NCI-H510A (cell line): ENCODE results near the gene GFRA3.
"Not testable (repeated sequence)": the region's sequence is repeated elsewhere in the genome, so short reads cannot be mapped to it uniquely, and the experiment has no call there.

Source experiments
- DNase-seq: peaks from one replicate; lab custom pipeline; 2025; lab: John Stamatoyannopoulos, UW

GFRA3 gene

DNA sequence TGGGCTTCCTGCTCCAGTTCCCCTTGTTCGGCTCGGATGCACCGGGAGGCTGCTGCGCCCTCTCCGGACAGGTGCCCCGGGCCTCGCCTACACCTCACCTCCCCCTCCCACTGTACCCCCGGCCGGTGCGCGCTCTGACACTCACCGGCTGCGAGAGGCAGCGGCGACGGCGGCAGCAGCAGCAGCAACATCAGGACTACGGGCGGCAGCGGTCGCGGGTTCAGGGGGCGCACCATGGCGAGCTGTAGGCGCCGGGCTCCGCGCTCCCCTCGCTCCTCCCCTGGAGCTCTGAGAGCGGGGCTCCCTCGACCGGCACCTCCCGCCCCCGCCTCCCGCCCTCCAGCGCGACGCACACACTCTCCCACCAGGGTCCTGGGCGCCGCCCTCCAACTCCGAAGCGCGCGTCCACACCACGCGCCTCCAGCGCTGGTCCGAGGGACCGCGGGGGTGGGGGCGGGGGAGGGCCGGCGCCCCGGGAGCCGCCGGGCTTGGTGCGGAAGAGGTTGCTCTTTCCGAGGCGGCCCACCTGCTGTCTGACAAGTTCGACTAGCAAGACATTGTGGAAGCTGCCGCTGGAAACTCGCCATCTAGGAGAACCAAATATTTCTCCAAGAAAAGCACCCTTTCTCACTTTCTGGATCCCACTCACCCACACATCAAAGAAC lies at the start of gene GFRA3:
GFRA3 (minus strand) TSS at position 433 of the 665 bp plus-strand sequence; CDS start at position 236, 197 bp downstream.
- no peak for DNase-seq

GRCh38 chr5:138318211-138318610 lies 43.8 kb upstream of the GFRA3 start:
- not testable (repeated sequence) for DNase-seq

DNA sequence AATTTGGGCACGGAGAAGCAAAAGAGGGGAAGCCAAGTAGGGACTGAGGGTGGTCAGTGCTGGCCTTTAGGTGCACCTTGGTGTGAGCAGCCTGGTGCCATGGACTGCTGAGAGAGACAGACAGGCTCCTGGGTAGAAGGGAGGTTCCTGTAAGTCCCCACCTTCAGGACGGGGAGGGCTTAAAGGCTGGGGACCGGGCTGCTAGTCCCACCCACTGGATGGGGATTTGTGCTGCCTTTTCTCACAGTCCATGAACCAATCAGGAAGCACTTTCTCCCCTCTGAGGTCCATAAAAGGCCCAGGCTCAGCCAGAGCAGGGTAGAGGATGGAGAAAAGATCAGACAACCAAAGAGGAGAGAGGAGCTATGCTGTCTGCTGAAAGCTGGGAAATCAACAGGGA lies 41.9 kb upstream of the GFRA3 start:
- no peak for DNase-seq

DNA sequence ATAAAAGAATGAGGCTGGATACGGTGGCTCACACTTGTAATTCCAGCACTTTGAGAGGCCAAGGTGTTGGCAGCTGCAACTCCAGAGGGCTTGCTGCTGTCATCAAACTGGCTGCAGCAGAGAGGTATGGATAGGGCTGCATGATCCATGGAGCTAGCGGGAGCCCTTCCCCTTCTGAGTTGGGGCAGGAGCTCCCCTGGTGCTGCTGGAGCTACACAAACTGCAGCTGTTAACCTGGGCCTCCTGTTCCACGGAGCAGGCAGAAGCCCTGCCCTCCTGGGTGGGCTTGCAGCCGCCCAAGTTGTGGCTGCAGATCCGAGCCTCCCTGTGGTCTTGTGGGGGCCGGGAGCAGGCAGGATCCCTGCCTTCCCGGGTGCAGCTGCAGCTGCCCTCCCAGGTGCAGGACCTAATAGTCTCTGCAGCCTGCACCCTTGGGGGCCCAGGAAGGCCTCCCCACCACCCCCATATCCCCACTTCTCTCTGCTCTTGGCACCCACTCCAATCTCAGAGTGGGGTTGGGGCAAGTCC lies 41.4 kb upstream of the GFRA3 start:
- no peak for DNase-seq

GRCh38 chr5:138305797-138306196 lies 31.4 kb upstream of the GFRA3 start:
- DNase-seq: peak; percentile 10

GRCh38 chr5:138303372-138303771 lies 29.0 kb upstream of the GFRA3 start:
- DNase-seq: no peak

GRCh38 chr5:138289296-138289695 lies 14.9 kb upstream of the GFRA3 start:
- DNase-seq: no peak

GRCh38 chr5:138287246-138287645 lies 12.8 kb upstream of the GFRA3 start:
- no peak for DNase-seq

- no peak for DNase-seq
Observed at GRCh38 chr5:138282920-138283742, 8.7 kb upstream of the GFRA3 start.

DNA sequence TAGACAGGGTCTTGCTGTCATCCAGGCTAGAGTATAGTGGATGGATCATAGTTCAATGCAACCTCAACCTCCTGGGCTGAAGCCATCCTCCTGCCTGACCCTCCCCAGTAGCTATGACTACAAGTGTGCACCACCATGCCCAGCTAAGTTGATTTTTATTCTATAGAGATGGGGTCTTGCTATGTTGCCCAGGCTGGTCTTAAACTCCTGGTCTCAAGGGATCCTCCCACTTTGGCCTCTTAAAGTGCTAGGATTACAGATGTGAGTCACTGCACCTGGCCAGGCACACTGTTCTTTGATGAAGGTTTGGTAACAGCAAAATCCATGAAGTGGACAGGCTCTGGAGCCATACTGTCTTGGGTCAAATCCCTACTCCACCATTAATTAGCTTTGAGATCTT lies 6.5 kb upstream of the GFRA3 start:
- no peak for DNase-seq

- peak; percentile 81 for DNase-seq
Observed at GRCh38 chr5:138276402-138277054, 2.1 kb upstream of the GFRA3 start.

- no peak for DNase-seq
Observed at GRCh38 chr5:138275895-138276294, 1.5 kb upstream of the GFRA3 start.

DNA sequence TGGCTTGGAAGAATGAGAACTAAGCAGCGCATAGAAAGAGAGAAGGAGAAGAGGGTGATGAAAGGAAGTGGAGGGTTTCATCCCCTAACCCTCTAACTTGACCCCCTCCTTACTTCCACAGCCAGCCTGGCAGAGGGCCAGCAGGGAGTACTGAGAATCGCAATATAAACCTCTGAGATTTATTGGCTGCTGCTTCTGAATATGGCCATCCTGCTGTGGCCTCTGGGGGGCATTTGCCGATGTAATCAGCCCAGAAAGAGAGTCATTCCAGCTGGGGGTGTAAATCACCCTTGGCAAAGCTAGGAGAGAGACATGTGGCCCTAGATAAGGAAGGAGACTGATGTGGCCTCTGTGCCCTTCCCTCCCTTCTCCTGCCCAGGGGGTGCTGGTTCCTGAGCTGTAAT lies 960 bp upstream of the GFRA3 start:
- DNase-seq: no peak

DNA sequence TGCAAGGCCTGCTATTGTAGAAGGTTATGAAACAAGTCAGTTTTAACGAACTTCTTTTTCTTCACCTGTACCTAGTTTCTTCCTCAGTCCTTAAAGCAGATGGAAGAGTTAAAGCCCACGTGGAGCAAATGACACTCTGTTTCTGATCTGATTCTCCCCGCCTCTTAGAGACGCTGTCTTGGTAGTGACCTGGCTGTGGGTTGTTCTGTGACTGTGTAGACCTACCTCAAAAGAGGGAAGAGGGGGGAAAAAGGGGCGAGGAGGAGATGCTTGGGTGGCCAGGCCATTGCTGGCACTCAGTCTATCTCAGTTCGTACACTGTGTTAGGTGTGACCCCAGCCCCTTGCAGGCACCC lies 610 bp downstream of the GFRA3 start:
- DNase-seq: no peak

- DNase-seq: no peak
Observed at GRCh38 chr5:138272681-138273080, 1.7 kb downstream of the GFRA3 start.

DNA sequence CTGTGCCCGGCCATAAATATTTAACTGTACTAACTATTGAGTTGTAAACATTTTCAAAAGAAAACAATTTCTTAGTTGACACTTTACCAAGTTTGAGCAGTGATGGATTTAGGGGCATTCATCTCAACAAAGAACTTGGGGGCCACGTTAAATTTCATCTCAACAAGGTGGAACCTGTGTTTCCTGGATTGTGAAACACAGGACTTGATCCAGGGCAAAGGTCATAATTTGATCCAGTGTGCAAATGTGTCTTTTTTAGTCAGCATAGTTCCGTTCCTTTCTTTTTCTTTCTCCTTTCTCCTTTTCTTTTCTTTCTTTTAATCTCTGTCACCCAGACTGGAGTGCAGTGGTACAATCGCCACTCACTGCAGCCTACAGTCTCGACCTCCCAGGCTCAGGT lies 3.1 kb downstream of the GFRA3 start:
- no peak for DNase-seq

DNA sequence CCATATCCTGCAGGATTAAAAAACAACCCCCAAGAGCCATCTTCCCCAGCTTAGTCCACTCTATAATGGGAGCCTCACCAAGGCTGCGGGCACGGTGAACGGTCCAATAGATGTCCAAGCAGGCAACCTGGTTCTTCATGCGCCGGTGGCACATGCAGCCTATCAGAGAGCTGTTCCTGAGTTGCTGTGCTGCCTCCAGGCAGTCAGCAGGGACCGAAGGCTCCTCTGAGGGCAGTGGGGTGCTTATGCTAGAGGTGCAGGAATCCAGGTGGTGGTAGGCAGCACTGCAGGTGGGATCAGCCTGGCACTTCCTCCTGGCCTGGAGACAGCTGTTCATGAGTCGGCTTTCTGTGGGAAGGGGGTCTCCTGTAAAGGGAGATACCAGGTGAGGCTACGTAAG lies 10.2 kb downstream of the GFRA3 start:
- no peak for DNase-seq

GRCh38 chr5:138263581-138263980 lies 10.8 kb downstream of the GFRA3 start:
- no peak for DNase-seq

DNA sequence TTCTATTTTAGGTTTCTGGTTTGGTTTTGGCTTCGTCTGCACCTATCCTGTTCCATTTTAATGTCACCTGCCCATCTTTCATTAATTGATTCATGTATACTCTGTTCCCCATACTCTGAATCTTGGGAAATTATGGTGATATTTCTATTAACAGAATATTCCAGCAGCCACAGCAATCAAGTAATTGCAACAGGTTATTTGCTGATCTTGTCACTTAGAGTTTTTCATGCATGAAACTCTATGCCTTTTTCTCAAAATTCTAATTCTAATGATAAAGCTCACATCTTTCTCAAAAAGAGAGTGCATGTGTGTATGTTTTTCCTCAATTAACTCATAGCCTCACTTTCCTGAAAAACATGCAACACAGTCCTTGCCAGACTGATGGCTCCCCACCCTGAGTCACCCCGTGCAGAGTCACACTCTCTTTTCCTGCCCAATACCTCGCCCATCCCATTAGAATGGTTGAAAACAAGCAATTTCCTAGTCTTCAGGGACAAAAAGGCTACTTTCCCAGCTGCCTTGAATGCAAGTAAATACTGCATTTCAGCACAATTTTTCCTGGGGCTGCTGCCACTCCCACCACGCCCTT lies 15.6 kb downstream of the GFRA3 start:
- DNase-seq: no peak

DNA sequence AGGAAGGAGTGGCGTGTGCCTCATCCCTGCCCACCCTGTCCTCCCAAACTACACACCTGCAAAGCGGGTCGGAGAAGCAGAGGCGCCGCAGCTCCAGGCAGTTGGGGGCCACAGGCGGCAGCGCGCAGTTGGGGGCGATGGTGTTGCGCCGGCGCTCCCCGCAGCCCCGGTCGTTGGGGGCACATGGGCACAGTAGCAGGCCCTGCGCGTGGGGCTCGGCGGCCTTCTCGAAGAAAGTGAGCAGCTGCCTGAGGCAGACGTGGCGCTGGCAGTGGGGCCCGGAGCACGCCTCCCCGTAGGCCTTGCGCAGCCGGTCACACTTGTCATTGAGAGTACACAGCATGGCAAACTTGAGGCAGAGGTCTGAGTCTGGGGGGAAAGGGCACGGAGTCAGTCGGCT lies 16.8 kb downstream of the GFRA3 start:
- DNase-seq: no peak

- no peak for DNase-seq
Observed at GRCh38 chr5:138252944-138253343, 21.5 kb downstream of the GFRA3 start.

DNA sequence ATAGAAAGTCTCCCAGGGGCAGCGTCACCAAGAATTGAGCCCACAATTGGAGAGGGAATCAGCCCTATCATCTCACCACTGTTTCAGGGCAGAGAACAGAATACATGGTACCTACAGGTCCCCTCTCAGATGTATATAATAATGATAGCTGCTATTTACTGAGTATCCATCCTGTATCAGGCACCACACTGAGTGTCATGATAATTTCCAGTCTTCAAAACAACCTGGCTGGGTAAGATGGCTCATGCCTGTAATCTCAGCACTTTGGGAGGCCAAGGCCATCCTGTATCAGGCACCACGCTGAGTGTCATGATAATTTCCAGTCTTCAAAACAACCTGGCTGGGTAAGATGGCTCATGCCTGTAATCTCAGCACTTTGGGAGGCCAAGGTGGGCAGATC lies 26.6 kb downstream of the GFRA3 start:
- DNase-seq: not testable (repeated sequence)
